ENCODE results near the gene GPSM3. TPM values are rescaled to one million over a fixed set of nuclear protein-coding genes. Genes with fewer than 3 reads are reported as not detected.
A peak's percentile ranks its signal among the peaks of the same experiment; 100 is the strongest.
"Not testable (repeated sequence)": the region's sequence is repeated elsewhere in the genome, so short reads cannot be mapped to it uniquely, and the experiment has no call there.

Gene GPSM3
- total RNA-seq, 1 donor from 2014 or later = 1.5 TPM

DNA sequence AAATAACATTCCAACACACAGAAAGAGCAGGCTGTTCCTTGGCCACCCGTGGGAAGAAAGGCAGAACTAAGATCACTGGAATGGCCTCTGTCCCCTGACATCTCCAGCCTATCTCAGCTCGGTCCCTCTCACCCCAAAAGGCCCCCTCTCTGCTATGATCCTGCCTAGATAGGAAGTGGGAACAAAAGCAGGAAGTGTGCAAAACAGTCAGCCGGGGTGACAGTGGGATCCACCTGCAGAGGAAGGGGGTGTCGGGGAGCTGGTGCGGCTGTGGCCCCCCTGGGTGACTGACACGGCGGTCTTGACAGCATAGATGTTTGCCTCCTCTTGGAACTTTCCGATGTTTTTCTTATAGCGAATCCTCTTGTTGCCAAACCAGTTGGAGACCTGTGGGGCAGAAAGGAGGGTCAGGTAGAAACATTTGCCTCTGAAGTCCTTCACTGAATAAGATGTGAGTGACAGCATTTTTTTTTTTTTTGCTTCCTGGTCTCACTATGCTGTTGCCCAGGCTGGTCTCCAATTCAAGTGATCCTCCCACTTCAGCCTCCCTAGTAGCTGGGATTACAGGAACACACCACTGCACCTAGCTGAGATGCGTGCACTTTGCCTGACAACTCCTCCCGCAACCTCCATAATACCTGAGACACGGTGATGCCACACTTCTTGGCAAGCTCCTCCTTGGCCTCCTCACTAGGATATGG is 5.3 kb downstream of the GPSM3 start:
- no peak for DNase-seq

- not testable (repeated sequence) for DNase-seq
These were observed 6.1 kb downstream of the GPSM3 start for GRCh38 chr6:32186151-32186840.

DNA sequence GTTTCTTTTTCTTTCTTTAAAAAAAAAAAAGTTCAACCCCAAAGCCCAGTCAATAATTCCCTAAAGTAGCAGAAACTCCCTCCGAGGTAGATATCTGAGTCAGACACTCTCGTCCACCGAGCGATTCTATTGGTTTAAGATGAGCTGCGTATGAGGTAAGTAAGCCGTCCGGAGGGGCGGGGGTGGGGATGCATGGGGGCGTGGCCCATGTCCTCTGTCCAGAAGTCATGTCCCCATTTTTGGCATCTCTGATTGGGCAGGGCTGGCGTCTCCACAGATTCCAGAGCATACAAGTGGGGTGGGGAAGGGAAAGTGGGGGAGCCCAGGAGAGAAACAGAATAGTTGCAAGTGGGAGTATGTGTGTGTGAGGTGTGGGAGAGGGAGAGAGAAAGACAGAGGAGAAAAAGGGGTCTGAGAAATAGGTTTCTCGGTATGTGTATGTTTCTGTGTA is 6.7 kb downstream of the GPSM3 start:
- DNase-seq = peak; percentile 78

- DNase-seq = no peak
These were observed 8.3 kb downstream of the GPSM3 start, which contains the start of gene AGER for GRCh38 chr6:32184084-32184640. AGER (minus strand) TSS chr6:32184253; CDS start chr6:32184222, 31 bp downstream.

- DNase-seq = no peak
These were observed 8.9 kb downstream of the GPSM3 start for GRCh38 chr6:32183483-32184083.

- DNase-seq = no peak
These were observed 9.4 kb downstream of the GPSM3 start for GRCh38 chr6:32183030-32183429.

DNA sequence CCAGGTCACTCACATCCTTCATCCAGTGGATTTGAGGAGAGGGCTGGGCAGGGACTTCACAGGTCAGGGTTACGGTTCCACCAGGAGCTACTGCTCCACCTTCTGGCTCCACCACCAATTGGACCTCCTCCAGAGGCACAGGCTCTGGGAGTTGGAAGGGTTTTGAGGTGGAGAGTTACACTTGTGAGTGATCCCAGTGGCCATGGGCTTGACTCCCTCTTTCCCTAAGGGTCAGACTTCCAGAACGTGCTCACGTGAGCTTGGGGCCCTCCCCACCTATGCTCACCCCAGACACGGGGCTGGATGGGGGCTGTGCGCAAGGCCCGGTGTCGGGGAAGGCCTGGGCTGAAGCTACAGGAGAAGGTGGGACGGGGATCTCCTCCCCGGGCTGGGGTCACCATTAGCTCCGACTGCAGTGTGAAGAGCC is 9.9 kb downstream of the GPSM3 start:
- DNase-seq = no peak

DNA sequence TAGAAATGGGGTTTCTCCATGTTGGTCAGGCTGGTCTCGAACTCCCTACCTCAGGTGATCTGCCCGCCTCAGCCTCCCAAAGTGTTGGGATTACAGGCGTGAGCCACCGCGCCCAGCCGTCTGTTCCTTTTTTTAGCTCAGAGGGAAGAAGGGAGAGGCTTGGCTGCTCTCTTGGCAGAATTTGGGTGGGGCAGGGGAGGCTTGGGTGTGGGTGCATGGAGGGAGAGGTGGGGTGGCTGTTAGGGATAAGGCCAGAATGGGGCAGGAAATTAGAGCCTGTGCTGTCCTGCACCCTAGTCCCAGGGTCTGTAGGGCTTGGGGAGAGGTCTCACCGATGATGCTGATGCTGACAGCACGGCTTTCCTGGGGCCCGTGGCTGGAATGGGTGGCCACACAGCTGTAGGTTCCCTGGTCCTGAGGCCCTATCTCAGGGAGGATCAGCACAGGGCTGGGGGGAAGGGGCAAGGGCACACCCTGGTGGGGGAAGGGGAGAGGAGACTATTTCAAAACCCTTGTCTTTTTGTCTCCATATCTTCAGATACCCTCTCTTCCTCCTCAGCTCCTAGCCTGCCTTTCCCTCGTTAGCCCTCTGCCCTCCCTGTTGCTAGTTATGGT is 10.4 kb downstream of the GPSM3 start:
- DNase-seq = no peak

DNA sequence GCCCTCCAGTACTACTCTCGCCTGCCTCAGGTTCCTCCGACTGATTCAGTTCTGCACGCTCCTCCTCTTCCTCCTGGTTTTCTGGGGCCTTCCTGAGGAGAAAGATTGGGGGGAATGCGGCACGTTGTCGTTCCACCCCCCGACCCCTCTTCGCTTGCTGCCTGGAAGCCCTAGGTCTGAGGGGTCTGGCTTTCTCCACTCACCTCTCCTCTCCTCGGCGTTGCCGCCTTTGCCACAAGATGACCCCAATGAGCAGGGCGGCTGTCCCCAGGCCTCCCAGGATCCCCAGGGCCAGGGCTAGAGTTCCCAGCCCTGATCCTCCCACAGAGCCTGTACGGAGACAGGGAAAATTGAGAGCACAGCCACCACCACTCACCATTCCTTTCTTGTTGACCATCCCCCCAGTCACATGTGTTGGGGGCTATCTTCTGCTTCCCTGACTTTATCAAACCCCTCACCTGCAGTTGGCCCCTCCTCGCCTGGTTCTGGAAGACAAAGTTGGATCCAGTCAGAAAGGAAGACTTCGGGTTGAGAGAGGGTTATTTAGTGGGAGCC is 11.2 kb downstream of the GPSM3 start:
- DNase-seq = no peak

DNA sequence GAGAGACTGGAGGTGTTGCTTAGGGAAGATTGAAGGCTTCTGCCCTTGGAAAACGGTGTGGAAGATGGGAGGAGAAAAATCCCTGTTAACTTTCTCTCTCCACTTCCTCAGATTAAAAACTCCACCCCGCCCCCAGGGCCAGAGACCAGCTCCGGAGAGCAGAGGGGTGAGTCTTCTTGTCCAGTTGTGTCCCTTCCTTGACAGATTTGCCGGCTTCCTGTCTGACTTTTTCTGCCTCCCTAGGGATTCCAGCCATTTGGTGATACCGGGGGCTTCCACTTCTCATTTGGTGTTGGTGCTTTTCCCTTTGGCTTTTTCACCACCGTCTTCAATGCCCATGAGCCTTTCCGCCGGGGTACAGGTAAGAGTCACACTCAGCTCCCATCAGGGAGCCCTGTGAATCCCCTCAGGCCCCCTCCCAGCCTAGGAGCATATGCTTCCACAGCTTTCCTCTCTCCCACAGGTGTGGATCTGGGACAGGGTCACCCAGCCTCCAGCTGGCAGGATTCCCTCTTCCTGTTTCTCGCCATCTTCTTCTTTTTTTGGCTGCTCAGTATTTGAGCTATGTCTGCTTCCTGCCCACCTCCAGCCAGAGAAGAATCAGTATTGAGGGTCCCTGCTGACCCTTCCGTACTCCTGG is 12.6 kb downstream of the GPSM3 start:
- no peak for DNase-seq

- no peak for DNase-seq
These were observed 13.6 kb downstream of the GPSM3 start for GRCh38 chr6:32178547-32179440.

GRCh38 chr6:32177788-32178546 is 14.5 kb downstream of the GPSM3 start, which contains the start of gene RNF5:
RNF5 (plus strand) TSS chr6:32178405; CDS start chr6:32178512, 107 bp downstream.
- DNase-seq = peak; percentile 100

- DNase-seq = peak; percentile 82
These were observed 15.2 kb downstream of the GPSM3 start for GRCh38 chr6:32177183-32177787.

- DNase-seq = no peak
These were observed 15.8 kb downstream of the GPSM3 start for GRCh38 chr6:32176476-32177182.

DNA sequence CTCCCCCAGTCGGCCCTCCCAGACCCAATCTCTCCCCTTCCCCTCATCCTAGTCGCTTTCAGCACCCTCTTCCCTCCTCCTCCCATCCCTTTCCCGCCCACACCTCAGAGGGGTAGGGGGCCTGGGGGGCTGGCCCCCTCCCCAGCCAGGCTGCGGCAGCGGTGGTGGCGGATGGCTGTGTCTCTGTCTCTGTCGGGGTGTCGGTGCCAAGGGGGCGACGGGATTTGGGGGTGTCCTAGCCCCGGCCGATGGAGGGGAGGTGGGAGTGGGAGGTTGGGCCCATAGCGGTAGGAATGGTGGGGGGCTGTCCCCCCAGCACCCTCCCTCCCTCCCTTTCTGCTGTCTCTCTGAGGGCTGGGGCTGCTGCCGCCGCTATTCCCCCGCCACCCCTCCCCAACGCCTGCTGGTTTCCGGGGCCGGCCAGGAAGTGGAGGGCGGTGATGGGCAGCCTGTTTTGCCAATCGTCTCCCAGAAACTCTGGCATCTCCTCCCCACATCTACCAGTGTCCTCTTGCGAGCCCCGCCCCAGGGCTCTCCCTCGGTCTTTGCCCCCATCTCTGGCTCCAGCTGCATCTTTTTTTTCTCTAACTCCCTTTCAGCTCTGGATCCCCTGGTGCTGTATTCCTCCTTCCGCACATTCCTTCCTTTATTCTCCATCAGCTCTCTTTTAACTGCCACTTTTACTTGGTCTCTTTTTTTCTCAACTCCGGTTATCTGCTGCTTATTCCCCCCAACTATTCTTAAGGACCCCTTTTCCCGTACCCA is 16.6 kb downstream of the GPSM3 start, which contains the start of gene AGPAT1:
AGPAT1 (minus strand) TSS at position 374 of the 765 bp plus-strand sequence. CDS start 4,588 bp downstream, outside the sequence.
- DNase-seq = peak; percentile 99

- no peak for DNase-seq
These were observed 17.1 kb downstream of the GPSM3 start for GRCh38 chr6:32175322-32175710.

GRCh38 chr6:32174416-32174815 is 18.0 kb downstream of the GPSM3 start:
- no peak for DNase-seq

All from tongue (tissue), 2 donors.